ENCODE data around the gene SLC25A45. TPM values are rescaled to one million over a fixed set of nuclear protein-coding genes. Genes with fewer than 3 reads are reported as not detected.

SLC25A45 gene
- total RNA-seq, 2 donors from 2014 or later, result 9.7 to 18.5 TPM

- no peak for ATAC-seq
- H3K36me3 Mint-ChIP-seq, result peaks cover 6 to 13% of the 10 kb centered on the region in 2 donors
Observed at GRCh38 chr11:65330544-65330943, 51.9 kb downstream of the SLC25A45 start.

DNA sequence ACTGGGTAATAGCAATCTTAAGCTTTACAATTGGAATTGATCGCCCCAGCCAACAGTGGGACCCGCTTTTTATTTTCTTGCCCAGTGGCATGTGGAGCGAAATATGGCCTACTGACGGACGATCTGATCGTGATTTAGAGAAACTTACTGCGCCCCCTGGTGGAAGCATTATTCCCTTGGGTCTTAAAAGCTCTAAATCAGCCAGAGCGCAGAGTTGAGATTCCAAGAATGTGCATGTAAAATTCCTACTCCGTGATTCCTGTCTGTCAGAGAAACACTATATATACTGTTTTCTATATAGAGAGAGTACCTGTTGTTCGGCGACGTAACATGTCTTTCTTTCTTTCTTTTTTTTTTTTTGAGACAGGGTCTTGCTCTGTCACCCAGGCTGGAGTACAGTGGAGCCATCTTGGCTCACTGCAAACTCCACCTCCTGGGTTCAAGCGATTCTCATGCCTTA lies 52.5 kb downstream of the SLC25A45 start:
- Mint-ChIP-seq H3K27ac (peak overlapping the region in 1 of 2 donors; percentile 26), H3K36me3 (peaks cover 6 to 13% of the 10 kb centered on the region in 2 donors), H3K9me3 (no peaks in the 10 kb centered on the region)
- ATAC-seq (peak; percentile 33 to 34), DNase-seq (ENCODE audit: low spot score in 2 of 2) (peak in 1 of 2 donors; percentile 88)

More at GRCh38 chr11:65330544-65330943, 51.9 kb downstream of the SLC25A45 start:
- H3K27ac Mint-ChIP-seq, result no peak overlapping the region
- no peak for DNase-seq (ENCODE audit: low spot score in 2 of 2)
- H3K9me3 Mint-ChIP-seq, result no peaks in the 10 kb centered on the region

DNA sequence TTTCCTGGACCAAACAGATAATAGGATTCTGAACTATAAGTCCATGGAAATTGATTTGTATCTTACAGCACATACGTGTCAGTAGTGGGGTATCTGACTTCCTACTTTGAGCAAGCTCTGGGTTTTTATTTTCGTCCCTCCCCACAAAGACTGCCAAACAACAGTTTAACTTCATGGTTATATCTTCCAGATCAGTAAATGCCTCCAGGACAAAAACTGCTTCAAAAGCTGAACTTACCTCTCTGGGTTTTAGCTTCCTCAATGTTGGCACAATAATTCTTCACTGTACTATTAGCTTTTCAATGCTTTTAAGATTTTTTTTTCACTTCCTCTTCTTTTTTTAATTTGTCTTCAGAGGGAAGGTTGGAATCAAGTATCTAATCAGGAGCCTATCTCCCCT lies 53.0 kb downstream of the SLC25A45 start:
- no peaks in the 10 kb centered on the region for H3K9me3 Mint-ChIP-seq
- peaks cover 6 to 9% of the 10 kb centered on the region in 2 donors for H3K36me3 Mint-ChIP-seq
- DNase-seq (ENCODE audit: low spot score in 2 of 2) (no peak), ATAC-seq (no peak)
- peak overlapping the region in 1 of 2 donors; percentile 26 for H3K27ac Mint-ChIP-seq

DNA sequence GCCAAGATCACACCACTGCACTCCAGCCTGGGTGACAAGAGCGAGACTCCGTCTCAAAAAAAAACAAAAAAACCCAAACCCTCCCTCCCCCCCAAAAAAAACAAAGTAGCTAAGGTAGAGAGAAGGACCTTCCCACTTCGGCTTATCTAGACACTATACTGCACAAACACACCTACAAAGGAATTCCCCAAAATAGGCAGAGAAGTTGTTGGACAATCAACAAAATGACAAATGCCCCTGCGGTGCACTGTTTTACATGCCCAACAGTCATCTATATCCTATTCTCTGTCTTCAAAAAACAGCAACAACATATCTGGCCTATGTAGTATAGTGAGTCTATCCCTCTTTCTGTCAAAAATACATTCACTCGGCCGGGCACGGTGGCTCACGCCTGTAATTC lies 55.4 kb downstream of the SLC25A45 start:
- Mint-ChIP-seq H3K27ac (no peak overlapping the region), H3K9me3 (no peaks in the 10 kb centered on the region), H3K36me3 (no peaks in the 10 kb centered on the region)
- DNase-seq (ENCODE audit: low spot score in 2 of 2), result no peak
- ATAC-seq, result no peak

GRCh38 chr11:65325435-65325834 lies 57.0 kb downstream of the SLC25A45 start:
- ATAC-seq (no peak), DNase-seq (ENCODE audit: low spot score in 2 of 2) (no peak)
- Mint-ChIP-seq H3K9me3 (no peaks in the 10 kb centered on the region), H3K36me3 (no peaks in the 10 kb centered on the region), H3K27ac (no peak overlapping the region)

Other genes starting within 250 kb of the SLC25A45 start
- 10 to 100 TPM; 30.2 to 31.6 TPM for gene SYVN1, start 248.1 kb downstream of the SLC25A45 start, total RNA-seq
- not detected for gene SPDYC, start 212.4 kb downstream of the SLC25A45 start, total RNA-seq
- gene CAPN1, start 200.7 kb downstream of the SLC25A45 start, total RNA-seq, result 100 to 1,000 TPM; 119 to 137 TPM
- gene POLA2, start 120.7 kb downstream of the SLC25A45 start, total RNA-seq, result 10 to 100 TPM; 66.8 to 69.9 TPM
- 1 to 10 TPM; 3.5 to 3.9 TPM for gene CDC42EP2, start 67.8 kb downstream of the SLC25A45 start, total RNA-seq
- 10 to 100 TPM; 75.3 to 79.4 TPM for gene DPF2, start 48.8 kb downstream of the SLC25A45 start, total RNA-seq
- gene TIGD3, start 27.9 kb downstream of the SLC25A45 start, total RNA-seq, result 1 to 10 TPM in 1 of 2 donors, under 1 TPM in 1; 0.76 to 4.0 TPM
- 10 to 100 TPM; 39.7 to 53.4 TPM for gene FRMD8, start 4.0 kb upstream of the SLC25A45 start, total RNA-seq
- 1,000 to 10,000 TPM in 1 of 2 donors, 100 to 1,000 TPM in 1; 836 to 2,329 TPM for gene NEAT1, start 40.2 kb upstream of the SLC25A45 start, total RNA-seq
- over 10,000 TPM in 1 of 2 donors, 1,000 to 10,000 TPM in 1; 7,127 to 16,609 TPM for gene MALAT1, start 116.4 kb upstream of the SLC25A45 start, total RNA-seq
- gene SCYL1, start 142.4 kb upstream of the SLC25A45 start, total RNA-seq, result 10 to 100 TPM; 74.3 to 93.2 TPM
- 10 to 100 TPM; 66.6 to 90.4 TPM for gene LTBP3, start 175.7 kb upstream of the SLC25A45 start, total RNA-seq
- gene ZNRD2, start 187.8 kb upstream of the SLC25A45 start, total RNA-seq, result 10 to 100 TPM; 35.9 to 44.3 TPM
- gene FAM89B, start 189.9 kb upstream of the SLC25A45 start, total RNA-seq, result 10 to 100 TPM; 32.6 to 47.1 TPM
- gene EHBP1L1, start 193.4 kb upstream of the SLC25A45 start, total RNA-seq, result 100 to 1,000 TPM; 101 to 144 TPM
- under 1 TPM; 0.66 to 0.74 TPM for gene KCNK7, start 213.2 kb upstream of the SLC25A45 start, total RNA-seq
- 10 to 100 TPM; 73.6 to 76.5 TPM for gene MAP3K11, start 231.6 kb upstream of the SLC25A45 start, total RNA-seq
- gene PCNX3, start 233.1 kb upstream of the SLC25A45 start, total RNA-seq, result 10 to 100 TPM; 34.8 to 48.1 TPM